Bronchial epithelial cell (primary cell): ENCODE results near the gene PRDM12. TPM values are rescaled to one million over a fixed set of nuclear protein-coding genes. Genes with fewer than 3 reads are reported as not detected.
"Not testable (repeated sequence)": the region's sequence is repeated elsewhere in the genome, so short reads cannot be mapped to it uniquely, and the experiment has no call there.

Experiments used
- DNase-seq: peaks from one replicate; pipeline ENCODE4 v3.0.0-alpha.2; 2010; ENCODE audit warnings: low read depth
- FAIRE-seq: peaks from 2 replicates; lab custom pipeline; 2011; peaks lifted over from hg19 to GRCh38; lab: Jason Lieb, UNC
- H3K27me3 ChIP-seq: 2 replicates; pipeline ENCODE4 v1.5.1; 2011; ENCODE audit warnings: low read length; ENCODE audit not compliant: control insufficient read depth, insufficient read depth
- H3K36me3 ChIP-seq: 2 replicates; pipeline ENCODE4 v1.5.1; 2011; ENCODE audit warnings: low read length; ENCODE audit not compliant: control insufficient read depth, insufficient read depth
- H3K4me3 ChIP-seq: 2 replicates; pipeline ENCODE4 v1.5.1; 2011; ENCODE audit warnings: mild to moderate bottlenecking, low read depth, low read length, control low read depth
- CTCF ChIP-seq: IDR thresholded peaks from 2 replicates; pipeline ENCODE4 v1.5.1; 2011; ENCODE audit warnings: mild to moderate bottlenecking, moderate library complexity, low read length, control low read depth, inconsistent platforms; ENCODE audit not compliant: insufficient read depth, severe bottlenecking
- total RNA-seq: library from RNA; depleted of rRNA; stranded (reverse); fragments of >200 nt; gene quantifications from 2 replicates; pipeline ENCODE4 v1.2.1, GENCODE V29; 2014

PRDM12 gene
- total RNA-seq, 1 donor from 2014 or later, result not detected

- no peak for TF ChIP-seq CTCF
- FAIRE-seq (no peak), DNase-seq (no peak)
- Histone ChIP-seq H3K36me3 (no peaks in the 10 kb centered on the region), H3K4me3 (no peak overlapping the region), H3K27me3 (peaks cover 2% of the 10 kb centered on the region)
Measured at GRCh38 chr9:130685104-130685503, 20.7 kb downstream of the PRDM12 start.

GRCh38 chr9:130685945-130686344, 21.6 kb downstream of the PRDM12 start:
- not testable (repeated sequence) for DNase-seq, H3K4me3 ChIP-seq, H3K36me3 ChIP-seq, H3K27me3 ChIP-seq, FAIRE-seq

- Histone ChIP-seq H3K36me3 (no peaks in the 10 kb centered on the region), H3K27me3 (no peaks in the 10 kb centered on the region), H3K4me3 (no peak overlapping the region)
- no peak for FAIRE-seq
- DNase-seq, result no peak
- no peak for TF ChIP-seq CTCF
Measured at GRCh38 chr9:130687615-130688014, 23.2 kb downstream of the PRDM12 start.

- no peak for DNase-seq
- Histone ChIP-seq H3K36me3 (no peaks in the 10 kb centered on the region), H3K27me3 (no peaks in the 10 kb centered on the region), H3K4me3 (no peak overlapping the region)
- no peak for TF ChIP-seq CTCF
- FAIRE-seq, result no peak
Measured at GRCh38 chr9:130688072-130688471, 23.7 kb downstream of the PRDM12 start.

- H3K36me3 ChIP-seq, result no peaks in the 10 kb centered on the region
- no peak overlapping the region for H3K4me3 ChIP-seq
- no peak for TF ChIP-seq CTCF
- no peak for DNase-seq
- H3K27me3 ChIP-seq, result no peaks in the 10 kb centered on the region
- no peak for FAIRE-seq
Measured at GRCh38 chr9:130689572-130689936, 25.2 kb downstream of the PRDM12 start.

- no peaks in the 10 kb centered on the region for H3K27me3 ChIP-seq
- peak; percentile 28 for FAIRE-seq
- H3K4me3 ChIP-seq, result peak overlapping the region; percentile 7
- no peak for TF ChIP-seq CTCF
- no peaks in the 10 kb centered on the region for H3K36me3 ChIP-seq
- peak; percentile 93 for DNase-seq
Measured at GRCh38 chr9:130689937-130690700, 25.7 kb downstream of the PRDM12 start.
